Measurements from ENCODE around the gene TMX1. TPM values are rescaled to one million over a fixed set of nuclear protein-coding genes. Genes with fewer than 3 reads are reported as not detected.

TMX1 gene
- total and polyA plus RNA-seq, 4 donors = 11.6 to 22.8 (median 19.4) TPM

- Histone ChIP-seq H3K9me3 (ENCODE audit: control insufficient read depth in 4 of 4, low read length in 3 of 4) (no peaks in the 10 kb centered on the region), H3K4me1 (ENCODE audit: control insufficient read depth in 4 of 4, insufficient read depth in 4 of 4, low read length in 3 of 4) (no peaks in the 10 kb centered on the region), H3K27me3 (ENCODE audit: control insufficient read depth in 4 of 4, insufficient read depth in 4 of 4, low read length in 3 of 4) (no peaks in the 10 kb centered on the region), H3K27ac (ENCODE audit: low read depth in 1 of 2, low read length in 2 of 2) (no peak overlapping the region), H3K9ac (ENCODE audit: low read depth in 1 of 2, low read length in 2 of 2) (no peak overlapping the region), H3K36me3 (ENCODE audit: control insufficient read depth in 4 of 4, insufficient read depth in 3 of 4, low read depth in 1 of 4, low read length in 3 of 4) (no peaks in the 10 kb centered on the region), H3K4me3 (ENCODE audit: low read depth in 1 of 3, low read length in 3 of 3) (no peak overlapping the region)
- TF ChIP-seq YY1 (IDR thresholded peaks at IDR 0.05) (no peak), RXRA (IDR thresholded peaks at IDR 0.05) (no peak), ZBTB33 (IDR thresholded peaks at IDR 0.05) (no peak), EGR1 (IDR thresholded peaks at IDR 0.05; ENCODE audit: low read depth in 2 of 2) (no peak), FOXA2 (IDR thresholded peaks at IDR 0.05) (no peak), REST (IDR thresholded peaks at IDR 0.05) (no peak), MAX (IDR thresholded peaks at IDR 0.05) (no peak), TAF1 (conservative IDR thresholded peaks at IDR 0.05) (no peak)
- WGBS = 97% methylated on average over 1 of the region's 1 CpG
- no peak for DNase-seq (ENCODE audit: low spot score)
Observed at GRCh38 chr14:51269634-51270033, 29.6 kb downstream of the TMX1 start.

- Histone ChIP-seq H3K9ac (ENCODE audit: low read depth in 1 of 2, low read length in 2 of 2) (no peak overlapping the region), H3K9me3 (ENCODE audit: control insufficient read depth in 4 of 4, low read length in 3 of 4) (no peaks in the 10 kb centered on the region), H3K27ac (ENCODE audit: low read depth in 1 of 2, low read length in 2 of 2) (no peak overlapping the region), H3K4me1 (ENCODE audit: control insufficient read depth in 4 of 4, insufficient read depth in 4 of 4, low read length in 3 of 4) (no peaks in the 10 kb centered on the region), H3K27me3 (ENCODE audit: control insufficient read depth in 4 of 4, insufficient read depth in 4 of 4, low read length in 3 of 4) (no peaks in the 10 kb centered on the region), H3K36me3 (ENCODE audit: control insufficient read depth in 4 of 4, insufficient read depth in 3 of 4, low read depth in 1 of 4, low read length in 3 of 4) (no peaks in the 10 kb centered on the region), H3K4me3 (ENCODE audit: low read depth in 1 of 3, low read length in 3 of 3) (no peak overlapping the region)
- TF ChIP-seq RXRA (IDR thresholded peaks at IDR 0.05) = no peak
- TF ChIP-seq ATF3 (IDR thresholded peaks at IDR 0.05) = no peak
- no peak for TF ChIP-seq ZBTB33 (IDR thresholded peaks at IDR 0.05)
- TF ChIP-seq GABPA (IDR thresholded peaks at IDR 0.05 in 1 of 2, conservative IDR thresholded peaks at IDR 0.05 in 1 of 2) = no peak
- no peak for TF ChIP-seq YY1 (IDR thresholded peaks at IDR 0.05)
- TF ChIP-seq EGR1 (IDR thresholded peaks at IDR 0.05; ENCODE audit: low read depth in 2 of 2) = no peak
- no peak for DNase-seq (ENCODE audit: low spot score)
- 100% methylated on average over 1 of the region's 1 CpG for WGBS
Observed at GRCh38 chr14:51276605-51277004, 36.6 kb downstream of the TMX1 start.

Measured in liver (tissue), 9 donors.